Memory B cell (primary cell): ENCODE data around the gene GMCL1.

Source experiments
- ATAC-seq: fragments of 150-1000 bp; cut with Tn5 transposase; 2 replicates; pipeline ENCODE4 v1.10.0; 2021; ENCODE audit warnings: low read depth, mild to moderate bottlenecking, moderate library complexity
- DNase-seq, 2 donors: peaks; one replicate each; pipeline ENCODE4 v3.0.0; 2022; ENCODE audit warnings: low spot score in 2 of 2
- H3K27ac Mint-ChIP-seq: one replicate; pipeline ENCODE4 v1.8.0; 2022; ENCODE audit warnings: mild to moderate bottlenecking, moderate library complexity, mixed read lengths
- H3K27me3 Mint-ChIP-seq: one replicate; pipeline ENCODE4 v1.8.0; 2022; ENCODE audit warnings: mixed read lengths
- H3K36me3 Mint-ChIP-seq: one replicate; pipeline ENCODE4 v1.8.0; 2022; ENCODE audit warnings: mild to moderate bottlenecking, mixed read lengths
- H3K4me1 Mint-ChIP-seq: one replicate; pipeline ENCODE4 v1.8.0; 2022; ENCODE audit warnings: mixed read lengths
- H3K4me3 Mint-ChIP-seq: one replicate; pipeline ENCODE4 v1.8.0; 2022; ENCODE audit warnings: mild to moderate bottlenecking, moderate library complexity, mixed read lengths
- H3K9me3 Mint-ChIP-seq: one replicate; pipeline ENCODE4 v1.8.0; 2022; ENCODE audit warnings: mixed read lengths

Gene GMCL1

GRCh38 chr2:69829256-69830044 is at the start of gene GMCL1:
TSS of gene GMCL1 (plus strand) at chr2:69829660. CDS start at chr2:69829893, 233 bp downstream.
- peaks cover 6% of the 10 kb centered on the region for H3K36me3 Mint-ChIP-seq
- ATAC-seq (peak; percentile 92), DNase-seq (peak; percentile 99)
- peak within 1 kb of the TSS; percentile 99 for H3K4me3 Mint-ChIP-seq
- H3K4me1 Mint-ChIP-seq = peaks cover 16% of the 10 kb centered on the region
- no peaks in the 10 kb centered on the region for H3K27me3 Mint-ChIP-seq
- no peaks in the 10 kb centered on the region for H3K9me3 Mint-ChIP-seq
- H3K27ac Mint-ChIP-seq = peak within 1 kb of the TSS; percentile 88

- Mint-ChIP-seq H3K27ac (no peak overlapping the region), H3K4me1 (peaks cover 25% of the 10 kb centered on the region)
These were observed 48.5 kb upstream of the GMCL1 start for GRCh38 chr2:69780921-69781320.

GRCh38 chr2:69781321-69782248 is 47.9 kb upstream of the GMCL1 start:
- Mint-ChIP-seq H3K36me3 (peaks cover 12% of the 10 kb centered on the region), H3K4me3 (no peak overlapping the region), H3K27me3 (no peaks in the 10 kb centered on the region), H3K9me3 (no peaks in the 10 kb centered on the region), H3K27ac (no peak overlapping the region), H3K4me1 (peaks cover 24% of the 10 kb centered on the region)
- ATAC-seq (no peak), DNase-seq (no peak)

More at GRCh38 chr2:69780921-69781320, 48.5 kb upstream of the GMCL1 start:
- ATAC-seq (no peak), DNase-seq (no peak)
- peaks cover 1% of the 10 kb centered on the region for H3K9me3 Mint-ChIP-seq
- H3K27me3 Mint-ChIP-seq = no peaks in the 10 kb centered on the region
- peaks cover 9% of the 10 kb centered on the region for H3K36me3 Mint-ChIP-seq
- H3K4me3 Mint-ChIP-seq = no peak overlapping the region

GRCh38 chr2:69784228-69784627 is 45.2 kb upstream of the GMCL1 start:
- ATAC-seq = no peak
- Mint-ChIP-seq H3K27me3 (no peaks in the 10 kb centered on the region), H3K4me1 (peaks cover 32% of the 10 kb centered on the region), H3K4me3 (no peak overlapping the region), H3K9me3 (no peaks in the 10 kb centered on the region), H3K27ac (no peak overlapping the region), H3K36me3 (peaks cover 23% of the 10 kb centered on the region)
- no peak for DNase-seq

GRCh38 chr2:69785358-69785757 is 44.1 kb upstream of the GMCL1 start:
- Mint-ChIP-seq H3K4me1 (peaks cover 37% of the 10 kb centered on the region), H3K4me3 (no peak overlapping the region), H3K36me3 (peaks cover 25% of the 10 kb centered on the region), H3K27ac (no peak overlapping the region), H3K9me3 (no peaks in the 10 kb centered on the region), H3K27me3 (no peaks in the 10 kb centered on the region)
- ATAC-seq = no peak
- no peak for DNase-seq

- DNase-seq = no peak
- no peak overlapping the region for H3K27ac Mint-ChIP-seq
- H3K27me3 Mint-ChIP-seq = no peaks in the 10 kb centered on the region
- ATAC-seq = no peak
- H3K36me3 Mint-ChIP-seq = peaks cover 25% of the 10 kb centered on the region
- H3K9me3 Mint-ChIP-seq = no peaks in the 10 kb centered on the region
- peaks cover 33% of the 10 kb centered on the region for H3K4me1 Mint-ChIP-seq
- no peak overlapping the region for H3K4me3 Mint-ChIP-seq
These were observed 43.4 kb upstream of the GMCL1 start for GRCh38 chr2:69786052-69786560.

GRCh38 chr2:69789175-69789721 is 40.2 kb upstream of the GMCL1 start:
- Mint-ChIP-seq H3K4me1 (peaks cover 27% of the 10 kb centered on the region), H3K4me3 (peak overlapping the region; percentile 34), H3K27ac (peak overlapping the region; percentile 80), H3K36me3 (peaks cover 25% of the 10 kb centered on the region), H3K9me3 (no peaks in the 10 kb centered on the region), H3K27me3 (no peaks in the 10 kb centered on the region)
- ATAC-seq = no peak
- no peak for DNase-seq

- H3K4me3 Mint-ChIP-seq = peak overlapping the region; percentile 66
- peak overlapping the region; percentile 80 for H3K27ac Mint-ChIP-seq
- no peaks in the 10 kb centered on the region for H3K9me3 Mint-ChIP-seq
- H3K27me3 Mint-ChIP-seq = no peaks in the 10 kb centered on the region
- DNase-seq (no peak), ATAC-seq (peak; percentile 62)
- H3K4me1 Mint-ChIP-seq = peaks cover 27% of the 10 kb centered on the region
- peaks cover 21% of the 10 kb centered on the region for H3K36me3 Mint-ChIP-seq
These were observed 39.5 kb upstream of the GMCL1 start for GRCh38 chr2:69789772-69790600.

GRCh38 chr2:69790601-69790959 is 38.9 kb upstream of the GMCL1 start:
- H3K4me3 Mint-ChIP-seq = no peak overlapping the region
- peak overlapping the region; percentile 80 for H3K27ac Mint-ChIP-seq
- H3K27me3 Mint-ChIP-seq = no peaks in the 10 kb centered on the region
- H3K9me3 Mint-ChIP-seq = no peaks in the 10 kb centered on the region
- H3K36me3 Mint-ChIP-seq = peaks cover 19% of the 10 kb centered on the region
- ATAC-seq = no peak
- H3K4me1 Mint-ChIP-seq = peaks cover 27% of the 10 kb centered on the region
- no peak for DNase-seq

GRCh38 chr2:69791045-69791444 is 38.4 kb upstream of the GMCL1 start:
- Mint-ChIP-seq H3K27ac (no peak overlapping the region), H3K36me3 (peaks cover 16% of the 10 kb centered on the region), H3K27me3 (no peaks in the 10 kb centered on the region), H3K4me3 (no peak overlapping the region), H3K9me3 (no peaks in the 10 kb centered on the region), H3K4me1 (peaks cover 27% of the 10 kb centered on the region)
- ATAC-seq = no peak
- no peak for DNase-seq

GRCh38 chr2:69796174-69796573 is 33.3 kb upstream of the GMCL1 start:
- Mint-ChIP-seq H3K27me3 (no peaks in the 10 kb centered on the region), H3K9me3 (no peaks in the 10 kb centered on the region), H3K4me1 (peaks cover 25% of the 10 kb centered on the region), H3K36me3 (peaks cover 3% of the 10 kb centered on the region), H3K4me3 (no peak overlapping the region), H3K27ac (no peak overlapping the region)
- ATAC-seq = no peak
- no peak for DNase-seq

- Mint-ChIP-seq H3K36me3 (peaks cover 3% of the 10 kb centered on the region), H3K4me3 (no peak overlapping the region)
These were observed 32.2 kb upstream of the GMCL1 start for GRCh38 chr2:69797235-69797634.

GRCh38 chr2:69797836-69798289 is 31.6 kb upstream of the GMCL1 start:
- no peaks in the 10 kb centered on the region for H3K9me3 Mint-ChIP-seq
- peak overlapping the region; percentile 43 for H3K4me3 Mint-ChIP-seq
- DNase-seq (no peak), ATAC-seq (no peak)
- H3K36me3 Mint-ChIP-seq = peaks cover 3% of the 10 kb centered on the region
- H3K27ac Mint-ChIP-seq = peak overlapping the region; percentile 80
- H3K27me3 Mint-ChIP-seq = no peaks in the 10 kb centered on the region
- H3K4me1 Mint-ChIP-seq = peaks cover 33% of the 10 kb centered on the region

More at GRCh38 chr2:69797235-69797634, 32.2 kb upstream of the GMCL1 start:
- H3K27me3 Mint-ChIP-seq = no peaks in the 10 kb centered on the region
- DNase-seq (no peak), ATAC-seq (no peak)
- no peaks in the 10 kb centered on the region for H3K9me3 Mint-ChIP-seq
- peak overlapping the region; percentile 80 for H3K27ac Mint-ChIP-seq
- peaks cover 32% of the 10 kb centered on the region for H3K4me1 Mint-ChIP-seq
